OCI-LY7 (cell line): Measurements from ENCODE around the gene SERP2. TPM values are rescaled to one million over a fixed set of nuclear protein-coding genes. Genes with fewer than 3 reads are reported as not detected.

Experiments used
- BruUV-seq: library from RNA; stranded (reverse); fragments of 400-500 nt; replicated peaks from 2 replicates; lab custom pipeline; 2021; lab: Mats Ljungman, UMichigan
- CTCF ChIA-PET: fragments of 300-600 bp; sonication (Branson Sonifier 250); formaldehyde crosslinking; loops from one replicate; lab custom pipeline; 2022; ENCODE audit warnings: antibody characterized with exemption; ENCODE audit not compliant: unreplicated experiment; lab: Charles Lee
- POLR2A ChIA-PET: fragments of 300-600 bp; sonication (Branson Sonifier 250); formaldehyde crosslinking; loops from one replicate; lab custom pipeline; 2022; ENCODE audit warnings: antibody characterized with exemption; lab: Charles Lee
- DNase-seq: peaks from one replicate; pipeline ENCODE4 v3.0.0-alpha.2; 2015; ENCODE audit warnings: low spot score
- H2AFZ ChIP-seq: fragments of 200-600 bp; sonication (generic), shearing (Covaris generic); 2 replicates; pipeline ENCODE4 v1.6.1; 2014; ENCODE audit warnings: mild to moderate bottlenecking, antibody characterized with exemption, low read length, moderate library complexity
- H3K27ac ChIP-seq: fragments of 200-600 bp; sonication (generic); 2 replicates; pipeline ENCODE4 v1.5.1; 2014; ENCODE audit warnings: mixed run types, low read depth, mild to moderate bottlenecking, moderate library complexity, low read length, inconsistent platforms; ENCODE audit not compliant: poor library complexity, severe bottlenecking
- H3K36me3 ChIP-seq: fragments of 200-600 bp; sonication (generic); 2 replicates; pipeline ENCODE4 v1.6.1; 2014; ENCODE audit warnings: mild to moderate bottlenecking, antibody characterized with exemption, low read length, moderate library complexity, mixed read lengths; ENCODE audit not compliant: insufficient read depth
- H3K4me1 ChIP-seq: fragments of 200-600 bp; sonication (generic); 2 replicates; pipeline ENCODE4 v1.5.1; 2014; ENCODE audit warnings: mild to moderate bottlenecking, low read length; ENCODE audit not compliant: insufficient read depth, poor library complexity, severe bottlenecking
- H3K4me2 ChIP-seq: fragments of 200-600 bp; sonication (generic); 2 replicates; pipeline ENCODE4 v1.6.1; 2014; ENCODE audit warnings: mild to moderate bottlenecking, low read length
- H3K4me3 ChIP-seq: fragments of 200-600 bp; sonication (generic); 2 replicates; pipeline ENCODE4 v1.5.1; 2014; ENCODE audit warnings: mild to moderate bottlenecking, low read depth, low read length; ENCODE audit not compliant: poor library complexity, severe bottlenecking
- H3K79me2 ChIP-seq: fragments of 200-600 bp; sonication (generic); 2 replicates; pipeline ENCODE4 v1.6.1; 2016; ENCODE audit warnings: low read depth, mild to moderate bottlenecking, low read length, moderate library complexity, mixed read lengths; ENCODE audit not compliant: insufficient read depth
- H3K9me2 ChIP-seq: fragments of 200-600 bp; sonication (generic); 2 replicates; pipeline ENCODE4 v1.6.1; 2016; ENCODE audit warnings: mild to moderate bottlenecking, low read length, mixed read lengths; ENCODE audit not compliant: insufficient read depth
- H3K9me3 ChIP-seq: fragments of 200-600 bp; sonication (generic); 2 replicates; pipeline ENCODE4 v1.6.1; 2014; ENCODE audit warnings: mild to moderate bottlenecking, mixed run types, low read length, mixed read lengths
- H4K20me1 ChIP-seq: fragments of 200-600 bp; sonication (generic); 2 replicates; pipeline ENCODE4 v1.6.1; 2014; ENCODE audit warnings: mild to moderate bottlenecking, antibody characterized with exemption, low read length, moderate library complexity, mixed read lengths; ENCODE audit not compliant: insufficient read depth
- EZH2phosphoT487 ChIP-seq: fragments of 200-600 bp; sonication (generic); IDR thresholded peaks from 2 replicates; pipeline ENCODE4 v1.6.1; 2018; ENCODE audit warnings: low read depth, borderline replicate concordance, mild to moderate bottlenecking, mixed run types, antibody characterized with exemption, low read length, moderate library complexity, mixed read lengths
- intact Hi-C: fragments of 100-400 bp; cut with micrococcal nuclease; formaldehyde crosslinking; loops from one replicate; pipeline ENCODE4 v1.10.0; 2022; ENCODE audit not compliant: unreplicated experiment
- total RNA-seq, 2 experiments: library from RNA; depleted of rRNA in 1 of 2; stranded (reverse); fragments of >200 nt in 1 of 2; shearing (Covaris generic) in 1 of 2; gene quantifications; 2 replicates each; pipeline ENCODE4 v1.2.3, GENCODE V29; 2014 to 2022
- TF ChIP-seq, protein P1 (sequence below): fragments of 200-600 bp; sonication (generic); conservative IDR thresholded peaks from 2 replicates; pipeline ENCODE4 v1.5.1; 2014; ENCODE audit warnings: mild to moderate bottlenecking, antibody characterized with exemption, low read length, moderate library complexity, mixed read lengths

SERP2 gene
- total RNA-seq, 2 experiments from 2014 or later, result not detected

- no peak for DNase-seq
- Histone ChIP-seq H3K4me3 (no peak overlapping the region), H3K27ac (no peak overlapping the region), H3K4me2 (no peak overlapping the region), H3K9me2 (no peaks in the 10 kb centered on the region), H3K4me1 (no peaks in the 10 kb centered on the region), H3K36me3 (no peaks in the 10 kb centered on the region), H3K79me2 (no peaks in the 10 kb centered on the region), H2AFZ (no peak overlapping the region), H3K9me3 (no peaks in the 10 kb centered on the region), H4K20me1 (no peaks in the 10 kb centered on the region)
- CTCF ChIA-PET, result no interaction called here
- no TSS peak for BruUV-seq
- intact Hi-C loops, result no loop called here
- TF ChIP-seq, protein P1, sequence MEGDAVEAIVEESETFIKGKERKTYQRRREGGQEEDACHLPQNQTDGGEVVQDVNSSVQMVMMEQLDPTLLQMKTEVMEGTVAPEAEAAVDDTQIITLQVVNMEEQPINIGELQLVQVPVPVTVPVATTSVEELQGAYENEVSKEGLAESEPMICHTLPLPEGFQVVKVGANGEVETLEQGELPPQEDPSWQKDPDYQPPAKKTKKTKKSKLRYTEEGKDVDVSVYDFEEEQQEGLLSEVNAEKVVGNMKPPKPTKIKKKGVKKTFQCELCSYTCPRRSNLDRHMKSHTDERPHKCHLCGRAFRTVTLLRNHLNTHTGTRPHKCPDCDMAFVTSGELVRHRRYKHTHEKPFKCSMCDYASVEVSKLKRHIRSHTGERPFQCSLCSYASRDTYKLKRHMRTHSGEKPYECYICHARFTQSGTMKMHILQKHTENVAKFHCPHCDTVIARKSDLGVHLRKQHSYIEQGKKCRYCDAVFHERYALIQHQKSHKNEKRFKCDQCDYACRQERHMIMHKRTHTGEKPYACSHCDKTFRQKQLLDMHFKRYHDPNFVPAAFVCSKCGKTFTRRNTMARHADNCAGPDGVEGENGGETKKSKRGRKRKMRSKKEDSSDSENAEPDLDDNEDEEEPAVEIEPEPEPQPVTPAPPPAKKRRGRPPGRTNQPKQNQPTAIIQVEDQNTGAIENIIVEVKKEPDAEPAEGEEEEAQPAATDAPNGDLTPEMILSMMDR, result no peak
- no peak for TF ChIP-seq EZH2phosphoT487
- POLR2A ChIA-PET, result interaction anchor here (0.7 to 1.2 kb wide), 2 partner anchors 44 to 154 kb away, joined by 3 to 4 read pairs; no protein-coding TSS in a partner anchor
Measured at GRCh38 chr13:44396701-44397580, 23.3 kb downstream of the SERP2 start.

GRCh38 chr13:44397766-44398223, 24.2 kb downstream of the SERP2 start:
- Histone ChIP-seq H3K9me2 (no peaks in the 10 kb centered on the region), H3K36me3 (no peaks in the 10 kb centered on the region), H2AFZ (no peak overlapping the region), H3K79me2 (no peaks in the 10 kb centered on the region), H3K4me2 (no peak overlapping the region), H4K20me1 (no peaks in the 10 kb centered on the region), H3K27ac (no peak overlapping the region), H3K9me3 (no peaks in the 10 kb centered on the region), H3K4me3 (no peak overlapping the region), H3K4me1 (no peaks in the 10 kb centered on the region)
- TF ChIP-seq, protein P1, result no peak
- TF ChIP-seq EZH2phosphoT487, result no peak
- ChIA-PET POLR2A (no interaction called here), CTCF (no interaction called here)
- no peak for DNase-seq
- no TSS peak for BruUV-seq
- intact Hi-C loops, result no loop called here

GRCh38 chr13:44398606-44399005, 25.0 kb downstream of the SERP2 start:
- Histone ChIP-seq H3K27ac (no peak overlapping the region), H3K4me1 (no peaks in the 10 kb centered on the region), H3K9me3 (no peaks in the 10 kb centered on the region), H2AFZ (no peak overlapping the region), H4K20me1 (no peaks in the 10 kb centered on the region), H3K4me3 (no peak overlapping the region), H3K4me2 (no peak overlapping the region), H3K79me2 (no peaks in the 10 kb centered on the region), H3K36me3 (no peaks in the 10 kb centered on the region), H3K9me2 (no peaks in the 10 kb centered on the region)
- intact Hi-C loops, result no loop called here
- DNase-seq, result no peak
- no TSS peak for BruUV-seq
- ChIA-PET POLR2A (no interaction called here), CTCF (no interaction called here)
- TF ChIP-seq, protein P1, result no peak
- TF ChIP-seq EZH2phosphoT487, result no peak
